Liver (tissue), 3 donors: ENCODE results near the gene IP6K1.

Source experiments
- CTCF ChIP-seq: fragments of 150-350 bp; IDR thresholded peaks from 2 replicates; pipeline ENCODE4 v1.5.1; 2017; ENCODE audit warnings: improper control_type of control experiment, low read depth, low read length; ENCODE audit not compliant: missing input control
- TAF1 ChIP-seq: conservative IDR thresholded peaks from 2 replicates; pipeline ENCODE4 v1.6.1; 2016; ENCODE audit warnings: antibody characterized with exemption, mild to moderate bottlenecking
- YY1 ChIP-seq: IDR thresholded peaks from 2 replicates; pipeline ENCODE4 v1.6.1; 2016; ENCODE audit warnings: antibody characterized with exemption, mild to moderate bottlenecking
- donor health status: healthy.
- donor health status: healthy.

- TF ChIP-seq CTCF: no peak
- TF ChIP-seq YY1: no peak
- no peak for TF ChIP-seq TAF1
These were observed 67.5 kb downstream of the IP6K1 start for GRCh38 chr3:49718858-49719213.
